Glutamatergic neuron (in vitro differentiated cells): ENCODE data around the gene TOR1AIP2. TPM values are rescaled to one million over a fixed set of nuclear protein-coding genes. Genes with fewer than 3 reads are reported as not detected.

Experiments used
- DNase-seq: peaks from one replicate; pipeline ENCODE4 v3.0.0; 2022
- H3K27ac Mint-ChIP-seq: one replicate; pipeline ENCODE4 v1.8.0; 2020; ENCODE audit warnings: mild to moderate bottlenecking, mixed read lengths, inconsistent platforms; ENCODE audit not compliant: unreplicated experiment
- H3K27me3 Mint-ChIP-seq: one replicate; pipeline ENCODE4 v1.8.0; 2020; ENCODE audit warnings: mild to moderate bottlenecking, moderate library complexity, mixed read lengths, inconsistent platforms; ENCODE audit not compliant: unreplicated experiment
- H3K36me3 Mint-ChIP-seq: one replicate; pipeline ENCODE4 v1.8.0; 2020; ENCODE audit warnings: mild to moderate bottlenecking, mixed read lengths, inconsistent platforms; ENCODE audit not compliant: unreplicated experiment
- H3K4me1 Mint-ChIP-seq: one replicate; pipeline ENCODE4 v1.8.0; 2020; ENCODE audit warnings: mild to moderate bottlenecking, low read depth, mixed read lengths, inconsistent platforms; ENCODE audit not compliant: unreplicated experiment
- H3K4me3 Mint-ChIP-seq: one replicate; pipeline ENCODE4 v1.8.0; 2020; ENCODE audit warnings: mild to moderate bottlenecking, mixed read lengths, inconsistent platforms; ENCODE audit not compliant: unreplicated experiment
- H3K9me3 Mint-ChIP-seq: one replicate; pipeline ENCODE4 v1.8.0; 2020; ENCODE audit warnings: mild to moderate bottlenecking, moderate library complexity, mixed read lengths, inconsistent platforms; ENCODE audit not compliant: unreplicated experiment
- total RNA-seq: library from RNA; stranded (reverse); fragmentation: NEBNext Ultra II Directional; extraction: Animal tissue kit (Norgen Biotek cat#: 25700); gene quantifications from one replicate; pipeline ENCODE4 v1.2.1, GENCODE V29; 2021; ENCODE audit not compliant: unreplicated experiment
- TF ChIP-seq, protein P1 (sequence below): fragments of 200-600 bp; sonication (generic); IDR thresholded peaks from one replicate; pipeline ENCODE4 v1.5.0; 2021; ENCODE audit not compliant: partially characterized antibody, unreplicated experiment

The TOR1AIP2 gene
- total RNA-seq, 1 donor from 2014 or later: 70.3 TPM

DNA sequence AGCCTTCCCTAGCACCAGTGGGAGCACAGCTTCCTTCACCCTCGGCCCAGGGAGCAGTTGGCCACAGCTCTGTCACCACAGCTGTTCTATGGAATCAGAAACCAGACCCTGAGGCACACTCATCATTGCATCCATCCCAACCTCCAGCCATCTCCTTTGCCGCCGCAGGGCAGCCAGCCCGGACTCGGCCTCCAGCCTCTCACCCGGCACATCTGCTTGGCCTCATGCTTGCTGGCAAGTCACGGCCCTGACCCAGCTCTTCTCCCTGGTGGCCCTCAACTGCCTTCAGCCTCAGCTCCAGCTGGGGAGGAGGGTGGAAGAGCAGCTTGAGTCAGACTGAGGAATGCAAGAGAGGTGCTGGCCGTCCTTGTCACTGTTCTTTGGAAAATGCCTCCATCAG lies 59.8 kb downstream of the TOR1AIP2 start:
- peaks cover 12% of the 10 kb centered on the region for H3K27me3 Mint-ChIP-seq
- no peak overlapping the region for H3K4me3 Mint-ChIP-seq
- TF ChIP-seq, protein P1, sequence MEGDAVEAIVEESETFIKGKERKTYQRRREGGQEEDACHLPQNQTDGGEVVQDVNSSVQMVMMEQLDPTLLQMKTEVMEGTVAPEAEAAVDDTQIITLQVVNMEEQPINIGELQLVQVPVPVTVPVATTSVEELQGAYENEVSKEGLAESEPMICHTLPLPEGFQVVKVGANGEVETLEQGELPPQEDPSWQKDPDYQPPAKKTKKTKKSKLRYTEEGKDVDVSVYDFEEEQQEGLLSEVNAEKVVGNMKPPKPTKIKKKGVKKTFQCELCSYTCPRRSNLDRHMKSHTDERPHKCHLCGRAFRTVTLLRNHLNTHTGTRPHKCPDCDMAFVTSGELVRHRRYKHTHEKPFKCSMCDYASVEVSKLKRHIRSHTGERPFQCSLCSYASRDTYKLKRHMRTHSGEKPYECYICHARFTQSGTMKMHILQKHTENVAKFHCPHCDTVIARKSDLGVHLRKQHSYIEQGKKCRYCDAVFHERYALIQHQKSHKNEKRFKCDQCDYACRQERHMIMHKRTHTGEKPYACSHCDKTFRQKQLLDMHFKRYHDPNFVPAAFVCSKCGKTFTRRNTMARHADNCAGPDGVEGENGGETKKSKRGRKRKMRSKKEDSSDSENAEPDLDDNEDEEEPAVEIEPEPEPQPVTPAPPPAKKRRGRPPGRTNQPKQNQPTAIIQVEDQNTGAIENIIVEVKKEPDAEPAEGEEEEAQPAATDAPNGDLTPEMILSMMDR: no peak
- H3K27ac Mint-ChIP-seq: no peak overlapping the region
- peaks cover 9% of the 10 kb centered on the region for H3K9me3 Mint-ChIP-seq
- peaks cover 15% of the 10 kb centered on the region for H3K4me1 Mint-ChIP-seq
- no peak for DNase-seq
- H3K36me3 Mint-ChIP-seq: no peaks in the 10 kb centered on the region

DNA sequence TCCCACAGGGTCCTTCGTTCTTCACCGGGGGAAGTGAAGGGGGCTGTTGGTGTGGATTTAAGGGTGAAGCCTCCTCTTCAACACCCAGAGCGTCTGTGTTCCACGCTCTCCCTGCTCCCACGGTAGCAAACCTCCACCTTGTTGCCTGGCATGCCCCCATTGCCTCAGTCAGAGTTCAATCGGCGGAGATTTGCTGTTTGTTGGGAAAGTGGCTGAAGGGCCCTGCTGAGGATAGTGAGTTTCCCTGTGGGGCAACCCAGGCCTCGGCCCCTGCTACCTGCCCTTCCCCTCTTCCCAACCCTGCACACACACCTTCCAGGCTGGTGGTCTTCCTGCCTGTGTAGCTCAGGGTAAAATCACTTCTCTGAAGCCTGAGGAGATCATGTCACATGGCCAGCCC lies 60.5 kb downstream of the TOR1AIP2 start:
- H3K36me3 Mint-ChIP-seq: no peaks in the 10 kb centered on the region
- TF ChIP-seq, protein P1: no peak
- H3K4me1 Mint-ChIP-seq: peaks cover 18% of the 10 kb centered on the region
- peaks cover 12% of the 10 kb centered on the region for H3K27me3 Mint-ChIP-seq
- H3K27ac Mint-ChIP-seq: peak overlapping the region; percentile 52
- no peak overlapping the region for H3K4me3 Mint-ChIP-seq
- DNase-seq: no peak
- peaks cover 9% of the 10 kb centered on the region for H3K9me3 Mint-ChIP-seq

DNA sequence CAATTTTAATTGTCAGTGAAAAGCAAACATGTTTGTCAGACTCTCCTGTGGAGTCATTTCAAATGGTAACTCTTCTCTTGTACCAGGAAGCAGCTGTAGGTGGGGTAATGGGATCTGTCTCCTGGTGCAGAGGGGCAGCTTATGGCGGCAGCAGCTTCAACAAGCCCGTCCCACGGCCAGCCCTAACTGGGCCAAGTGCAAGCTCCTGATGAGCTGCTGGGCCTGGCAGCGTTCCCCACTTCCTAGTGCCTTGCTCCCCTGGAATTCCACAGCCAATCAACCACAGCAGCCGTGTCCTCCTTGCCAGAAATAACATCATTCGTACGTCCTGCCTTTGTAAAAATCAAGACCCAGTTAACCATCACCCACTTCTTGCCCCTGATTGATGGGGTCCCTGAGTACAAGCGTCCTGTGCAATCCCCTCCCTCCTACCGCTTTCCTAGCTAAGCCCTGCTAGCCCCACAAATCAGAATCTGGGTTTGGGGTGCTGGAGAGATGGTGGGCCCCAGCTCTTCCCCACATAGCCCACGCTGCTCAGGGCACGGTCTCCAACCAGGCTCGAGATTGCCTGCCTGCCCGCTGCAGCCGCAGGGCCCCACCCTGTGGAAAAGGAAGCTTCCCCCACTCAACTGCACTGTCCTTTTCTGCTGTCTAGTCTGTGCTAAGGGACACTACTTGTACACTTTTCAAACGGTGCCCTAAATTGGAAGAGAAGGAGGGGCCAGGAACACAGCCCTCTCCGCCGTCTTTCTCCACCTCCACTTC lies 61.2 kb downstream of the TOR1AIP2 start:
- peaks cover 9% of the 10 kb centered on the region for H3K9me3 Mint-ChIP-seq
- H3K4me3 Mint-ChIP-seq: peak overlapping the region; percentile 96
- H3K36me3 Mint-ChIP-seq: no peaks in the 10 kb centered on the region
- TF ChIP-seq, protein P1: no peak
- DNase-seq: no peak
- no peak overlapping the region for H3K27ac Mint-ChIP-seq
- peaks cover 12% of the 10 kb centered on the region for H3K27me3 Mint-ChIP-seq
- peaks cover 18% of the 10 kb centered on the region for H3K4me1 Mint-ChIP-seq

DNA sequence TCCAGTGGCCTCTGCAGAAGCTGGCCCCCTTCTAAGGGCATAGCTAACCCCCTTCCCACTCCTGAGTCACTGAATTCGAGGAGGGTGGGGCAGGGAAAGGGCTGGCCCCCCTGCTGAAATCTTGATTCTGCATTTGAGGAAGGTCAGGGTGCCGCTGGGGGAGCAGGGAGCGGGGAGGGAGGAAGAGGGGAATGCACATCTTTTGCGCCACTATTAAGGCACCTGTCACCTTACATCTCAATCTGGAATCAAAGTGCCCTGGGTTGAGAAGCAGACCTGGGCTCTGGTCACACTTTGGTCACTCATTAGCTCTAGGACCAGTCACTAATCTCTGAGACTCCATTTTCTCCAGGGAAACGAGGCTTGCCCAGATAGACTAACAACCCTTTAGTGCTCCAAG lies 62.0 kb downstream of the TOR1AIP2 start:
- peak overlapping the region; percentile 96 for H3K4me3 Mint-ChIP-seq
- H3K9me3 Mint-ChIP-seq: peaks cover 11% of the 10 kb centered on the region
- DNase-seq: no peak
- H3K27ac Mint-ChIP-seq: no peak overlapping the region
- peaks cover 18% of the 10 kb centered on the region for H3K4me1 Mint-ChIP-seq
- no peaks in the 10 kb centered on the region for H3K36me3 Mint-ChIP-seq
- TF ChIP-seq, protein P1: no peak
- H3K27me3 Mint-ChIP-seq: peaks cover 14% of the 10 kb centered on the region

DNA sequence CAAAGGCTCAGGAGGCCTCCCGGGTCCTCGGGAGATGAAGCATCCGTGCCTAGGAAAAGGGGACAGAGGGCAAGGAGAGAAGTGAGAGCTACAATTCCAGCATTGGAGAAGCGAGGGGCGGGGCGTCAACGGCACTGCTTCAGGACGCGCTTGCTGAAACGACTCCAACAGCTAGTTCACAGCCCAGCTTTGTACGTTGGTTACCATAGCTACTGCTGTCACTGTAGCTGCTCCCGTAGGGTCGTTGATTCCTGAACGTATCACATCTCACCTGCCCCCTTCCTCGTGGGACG lies 63.1 kb downstream of the TOR1AIP2 start:
- peaks cover 11% of the 10 kb centered on the region for H3K9me3 Mint-ChIP-seq
- peak overlapping the region; percentile 96 for H3K4me3 Mint-ChIP-seq
- H3K27ac Mint-ChIP-seq: no peak overlapping the region
- H3K36me3 Mint-ChIP-seq: no peaks in the 10 kb centered on the region
- peak; percentile 52 for DNase-seq
- TF ChIP-seq, protein P1: no peak
- H3K4me1 Mint-ChIP-seq: peaks cover 18% of the 10 kb centered on the region
- H3K27me3 Mint-ChIP-seq: peaks cover 11% of the 10 kb centered on the region
